Measurements from ENCODE around the gene ZNF550.

DNA sequence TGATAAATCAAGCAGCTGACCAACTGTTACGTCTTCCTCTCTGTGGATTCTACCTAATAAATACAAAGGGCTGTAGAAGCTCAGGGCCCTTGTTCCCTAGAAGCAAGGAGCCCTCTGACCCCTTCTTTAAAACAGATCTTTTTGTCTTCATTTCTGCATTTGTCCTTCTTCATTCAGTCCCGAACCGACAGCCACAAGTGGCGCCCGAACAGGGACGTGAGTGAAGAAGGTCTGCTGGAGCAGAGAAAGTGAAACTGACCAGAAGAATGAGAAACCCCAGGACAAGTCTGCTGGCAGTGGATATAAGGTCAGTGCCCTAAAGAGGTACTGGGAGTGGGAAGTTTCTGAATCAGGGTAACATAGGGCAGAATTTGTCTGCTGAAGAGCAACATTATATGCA lies 46.8 kb downstream of the ZNF550 start:
- TF ChIP-seq, protein P1, sequence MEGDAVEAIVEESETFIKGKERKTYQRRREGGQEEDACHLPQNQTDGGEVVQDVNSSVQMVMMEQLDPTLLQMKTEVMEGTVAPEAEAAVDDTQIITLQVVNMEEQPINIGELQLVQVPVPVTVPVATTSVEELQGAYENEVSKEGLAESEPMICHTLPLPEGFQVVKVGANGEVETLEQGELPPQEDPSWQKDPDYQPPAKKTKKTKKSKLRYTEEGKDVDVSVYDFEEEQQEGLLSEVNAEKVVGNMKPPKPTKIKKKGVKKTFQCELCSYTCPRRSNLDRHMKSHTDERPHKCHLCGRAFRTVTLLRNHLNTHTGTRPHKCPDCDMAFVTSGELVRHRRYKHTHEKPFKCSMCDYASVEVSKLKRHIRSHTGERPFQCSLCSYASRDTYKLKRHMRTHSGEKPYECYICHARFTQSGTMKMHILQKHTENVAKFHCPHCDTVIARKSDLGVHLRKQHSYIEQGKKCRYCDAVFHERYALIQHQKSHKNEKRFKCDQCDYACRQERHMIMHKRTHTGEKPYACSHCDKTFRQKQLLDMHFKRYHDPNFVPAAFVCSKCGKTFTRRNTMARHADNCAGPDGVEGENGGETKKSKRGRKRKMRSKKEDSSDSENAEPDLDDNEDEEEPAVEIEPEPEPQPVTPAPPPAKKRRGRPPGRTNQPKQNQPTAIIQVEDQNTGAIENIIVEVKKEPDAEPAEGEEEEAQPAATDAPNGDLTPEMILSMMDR (IDR thresholded peaks at IDR 0.05) = no peak
- no peak for TF ChIP-seq POLR2A (IDR thresholded peaks at IDR 0.05)
- TF ChIP-seq EP300 (IDR thresholded peaks at IDR 0.05) = no peak

Data from ovary (tissue), 3 donors.